CD4-positive, alpha-beta T cell (primary cell): ENCODE measurements around the gene CDK3. TPM values are rescaled to one million over a fixed set of nuclear protein-coding genes. Genes with fewer than 3 reads are reported as not detected.

Source experiments
- ATAC-seq: fragments of 200-7000 bp; cut with Tn5 transposase; one replicate; pipeline ENCODE4 v1.10.0; 2022; ENCODE audit warnings: mild to moderate bottlenecking; ENCODE audit not compliant: poor library complexity
- CTCF ChIA-PET: fragments of 350-600 bp; sonication (Branson Sonifier 250); formaldehyde crosslinking; loops from one replicate; lab custom pipeline; 2021; ENCODE audit warnings: antibody characterized with exemption, inconsistent platforms; lab: Charles Lee
- POLR2A ChIA-PET: fragments of 350-600 bp; sonication (Branson Sonifier 250); formaldehyde crosslinking; loops from one replicate; lab custom pipeline; 2021; ENCODE audit warnings: antibody characterized with exemption, inconsistent platforms; lab: Charles Lee
- DNase-seq, 14 experiments: peaks; one replicate each; pipeline ENCODE4 v3.0.0-alpha.2; 2013 to 2020; ENCODE audit warnings: mixed read lengths in 2 of 14
- H3K27ac ChIP-seq, 2 donors: one replicate each; pipeline versions ENCODE4 v1.5.1 to v1.7.0; 2013; ENCODE audit warnings: low read length in 2 of 2, low read depth in 1 of 2, mild to moderate bottlenecking in 1 of 2
- H3K27me3 ChIP-seq, 2 experiments: 1 replicate in 1 of 2; 2 replicates in 1 of 2; pipeline versions ENCODE4 v1.6.1 to v1.7.0; 2013; ENCODE audit warnings: low read length in 2 of 2, control low read depth in 1 of 2, mild to moderate bottlenecking in 1 of 2, moderate library complexity in 1 of 2; ENCODE audit not compliant: insufficient read depth in 2 of 2, control insufficient read depth in 1 of 2
- H3K36me3 ChIP-seq: one replicate; pipeline ENCODE4 v1.6.1; 2013; ENCODE audit warnings: low read length, control low read depth; ENCODE audit not compliant: insufficient read depth
- H3K4me1 ChIP-seq: one replicate; pipeline ENCODE4 v1.6.1; 2013; ENCODE audit warnings: low read length, control low read depth; ENCODE audit not compliant: insufficient read depth
- H3K4me3 ChIP-seq: one replicate; pipeline ENCODE4 v1.5.1; 2013; ENCODE audit warnings: mild to moderate bottlenecking, low read length, moderate library complexity
- H3K9me3 ChIP-seq, 2 experiments: 1 replicate in 1 of 2; 2 replicates in 1 of 2; pipeline versions ENCODE4 v1.6.1 to v1.7.0; 2013; ENCODE audit warnings: low read length in 2 of 2, mild to moderate bottlenecking in 2 of 2, control low read depth in 1 of 2, moderate library complexity in 1 of 2; ENCODE audit not compliant: control insufficient read depth in 1 of 2, insufficient read depth in 1 of 2
- H3K27ac Mint-ChIP-seq: one replicate; pipeline ENCODE4 v1.8.0; 2020; ENCODE audit warnings: mixed read lengths
- H3K27me3 Mint-ChIP-seq: one replicate; pipeline ENCODE4 v1.8.0; 2021; ENCODE audit warnings: mixed read lengths
- H3K36me3 Mint-ChIP-seq: one replicate; pipeline ENCODE4 v1.8.0; 2021; ENCODE audit warnings: low read depth, mixed read lengths
- H3K4me1 Mint-ChIP-seq: one replicate; pipeline ENCODE4 v1.8.0; 2021; ENCODE audit warnings: low read depth, mixed read lengths
- H3K4me3 Mint-ChIP-seq: one replicate; pipeline ENCODE4 v1.8.0; 2020; ENCODE audit warnings: mild to moderate bottlenecking, mixed read lengths
- H3K9me3 Mint-ChIP-seq: one replicate; pipeline ENCODE4 v1.8.0; 2020; ENCODE audit warnings: mixed read lengths
- intact Hi-C, 2 experiments: fragments of 100-400 bp; cut with DNase I in 1 of 2; cut with micrococcal nuclease in 1 of 2; formaldehyde crosslinking; loops; one replicate each; pipeline versions ENCODE4 v1.15.1 to v1.9.0; 2023 to 2025; cut with DNase I, micrococcal nuclease
- total RNA-seq, 174 experiments: library from RNA in 2 of 174; stranded (reverse) in 2 of 174; gene quantifications; one replicate each; pipeline ENCODE4 v1.2.3 and lab custom pipeline; 2021 to 2026
- TF ChIP-seq, protein P1 (sequence below): fragments of 200-600 bp; IDR thresholded peaks from one replicate; pipeline ENCODE4 v1.8.0; 2022; ENCODE audit warnings: antibody characterized with exemption, mild to moderate bottlenecking

Gene CDK3
- total RNA-seq, 2 experiments from 2014 or later, result 3.9 to 4.9 TPM

DNA sequence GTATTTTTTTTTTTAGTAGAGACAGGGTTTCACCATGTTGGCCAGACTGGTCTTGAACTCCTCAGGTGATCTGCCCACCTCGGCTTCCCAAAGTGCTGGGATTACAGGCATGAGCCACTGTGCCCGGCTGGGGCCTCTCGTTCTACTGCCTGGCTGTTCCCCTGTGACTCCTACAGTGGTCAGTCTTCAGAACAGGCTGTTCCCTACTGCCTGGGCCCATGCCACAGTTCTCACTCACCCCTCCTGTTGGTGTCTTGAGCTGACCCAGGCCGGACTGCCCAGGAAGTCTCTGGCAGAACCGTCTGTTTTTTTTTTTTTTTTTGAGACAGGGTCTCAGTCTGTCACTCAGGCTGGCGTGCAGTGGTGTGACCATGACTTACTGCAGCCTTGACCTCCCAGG, 3.3 kb downstream of the CDK3 start:
- CTCF ChIA-PET, result interaction anchor here (1.5 to 2.9 kb wide), 2 partner anchors 10 to 98 kb away, joined by 6 to 13 read pairs; no protein-coding TSS in a partner anchor

DNA sequence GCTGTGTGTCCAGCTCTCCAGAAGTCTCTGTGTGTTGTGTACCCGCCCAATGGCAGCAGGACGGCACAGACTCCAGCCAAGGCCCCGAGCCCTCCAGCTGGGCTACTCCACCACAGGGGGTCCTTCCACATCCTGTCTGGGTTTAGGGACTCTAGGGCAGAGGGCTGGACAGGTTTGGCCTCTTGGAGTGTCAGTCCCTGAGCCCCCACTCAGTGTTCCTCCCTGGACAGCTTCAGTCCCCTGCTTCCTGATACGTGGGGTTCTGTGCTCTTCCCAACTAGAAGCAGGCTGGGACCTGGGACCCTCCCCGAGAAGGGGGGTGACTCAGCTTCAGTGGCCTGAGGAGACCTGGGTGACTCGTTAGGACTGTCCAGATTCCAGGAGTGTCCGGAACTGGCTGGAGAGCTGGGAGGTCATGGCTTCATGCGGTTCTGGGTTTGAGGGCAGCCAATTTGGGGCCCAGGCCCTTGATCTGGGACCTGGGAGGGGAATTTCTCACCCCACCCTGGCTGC, 4.2 kb downstream of the CDK3 start:
- no peaks in the 10 kb centered on the region for H3K9me3 ChIP-seq
- ChIA-PET POLR2A (interaction anchor here (0.9 kb wide), 1 partner anchor 100 kb away, joined by 4 read pairs; no protein-coding TSS in a partner anchor), CTCF (interaction anchor here (0.7 to 2.9 kb wide), 6 partner anchors 8 to 99 kb away, joined by 3 to 13 read pairs (median 4); partner anchors contain the start of gene EXOC7)
- H3K4me1 ChIP-seq, result no peaks in the 10 kb centered on the region
- Mint-ChIP-seq H3K4me1 (no peaks in the 10 kb centered on the region), H3K36me3 (peaks cover 4% of the 10 kb centered on the region), H3K27me3 (no peaks in the 10 kb centered on the region), H3K4me3 (no peak overlapping the region), H3K9me3 (no peaks in the 10 kb centered on the region), H3K27ac (no peak overlapping the region)
- no peak overlapping the region for H3K27ac ChIP-seq
- peaks cover 8% of the 10 kb centered on the region for H3K36me3 ChIP-seq
- no peak for ATAC-seq
- intact Hi-C loops, result loop anchor here (1.0 to 5.0 kb wide), 2 partner anchors 100 to 243 kb away; no protein-coding TSS in a partner anchor
- no peak overlapping the region for H3K4me3 ChIP-seq
- DNase-seq, result peak in 1 of 14 experiments; percentile 17
- TF ChIP-seq, protein P1, sequence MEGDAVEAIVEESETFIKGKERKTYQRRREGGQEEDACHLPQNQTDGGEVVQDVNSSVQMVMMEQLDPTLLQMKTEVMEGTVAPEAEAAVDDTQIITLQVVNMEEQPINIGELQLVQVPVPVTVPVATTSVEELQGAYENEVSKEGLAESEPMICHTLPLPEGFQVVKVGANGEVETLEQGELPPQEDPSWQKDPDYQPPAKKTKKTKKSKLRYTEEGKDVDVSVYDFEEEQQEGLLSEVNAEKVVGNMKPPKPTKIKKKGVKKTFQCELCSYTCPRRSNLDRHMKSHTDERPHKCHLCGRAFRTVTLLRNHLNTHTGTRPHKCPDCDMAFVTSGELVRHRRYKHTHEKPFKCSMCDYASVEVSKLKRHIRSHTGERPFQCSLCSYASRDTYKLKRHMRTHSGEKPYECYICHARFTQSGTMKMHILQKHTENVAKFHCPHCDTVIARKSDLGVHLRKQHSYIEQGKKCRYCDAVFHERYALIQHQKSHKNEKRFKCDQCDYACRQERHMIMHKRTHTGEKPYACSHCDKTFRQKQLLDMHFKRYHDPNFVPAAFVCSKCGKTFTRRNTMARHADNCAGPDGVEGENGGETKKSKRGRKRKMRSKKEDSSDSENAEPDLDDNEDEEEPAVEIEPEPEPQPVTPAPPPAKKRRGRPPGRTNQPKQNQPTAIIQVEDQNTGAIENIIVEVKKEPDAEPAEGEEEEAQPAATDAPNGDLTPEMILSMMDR, result no peak
- no peaks in the 10 kb centered on the region for H3K27me3 ChIP-seq

More for the DNA sequence above, 3.3 kb downstream of the CDK3 start:
- Histone ChIP-seq H3K27me3 (no peaks in the 10 kb centered on the region), H3K9me3 (no peaks in the 10 kb centered on the region), H3K27ac (no peak overlapping the region), H3K4me1 (no peaks in the 10 kb centered on the region), H3K4me3 (no peak overlapping the region), H3K36me3 (peaks cover 8% of the 10 kb centered on the region)
- peaks cover 4% of the 10 kb centered on the region for H3K36me3 Mint-ChIP-seq
- intact Hi-C loops, result no loop called here
- no peaks in the 10 kb centered on the region for H3K4me1 Mint-ChIP-seq
- ATAC-seq (no peak), DNase-seq (peak in 1 of 14 experiments; percentile 8)
- no peaks in the 10 kb centered on the region for H3K9me3 Mint-ChIP-seq
- TF ChIP-seq, protein P1, result no peak
- POLR2A ChIA-PET, result no interaction called here
- H3K4me3 Mint-ChIP-seq, result no peak overlapping the region
- H3K27me3 Mint-ChIP-seq, result no peaks in the 10 kb centered on the region
- no peak overlapping the region for H3K27ac Mint-ChIP-seq

DNA sequence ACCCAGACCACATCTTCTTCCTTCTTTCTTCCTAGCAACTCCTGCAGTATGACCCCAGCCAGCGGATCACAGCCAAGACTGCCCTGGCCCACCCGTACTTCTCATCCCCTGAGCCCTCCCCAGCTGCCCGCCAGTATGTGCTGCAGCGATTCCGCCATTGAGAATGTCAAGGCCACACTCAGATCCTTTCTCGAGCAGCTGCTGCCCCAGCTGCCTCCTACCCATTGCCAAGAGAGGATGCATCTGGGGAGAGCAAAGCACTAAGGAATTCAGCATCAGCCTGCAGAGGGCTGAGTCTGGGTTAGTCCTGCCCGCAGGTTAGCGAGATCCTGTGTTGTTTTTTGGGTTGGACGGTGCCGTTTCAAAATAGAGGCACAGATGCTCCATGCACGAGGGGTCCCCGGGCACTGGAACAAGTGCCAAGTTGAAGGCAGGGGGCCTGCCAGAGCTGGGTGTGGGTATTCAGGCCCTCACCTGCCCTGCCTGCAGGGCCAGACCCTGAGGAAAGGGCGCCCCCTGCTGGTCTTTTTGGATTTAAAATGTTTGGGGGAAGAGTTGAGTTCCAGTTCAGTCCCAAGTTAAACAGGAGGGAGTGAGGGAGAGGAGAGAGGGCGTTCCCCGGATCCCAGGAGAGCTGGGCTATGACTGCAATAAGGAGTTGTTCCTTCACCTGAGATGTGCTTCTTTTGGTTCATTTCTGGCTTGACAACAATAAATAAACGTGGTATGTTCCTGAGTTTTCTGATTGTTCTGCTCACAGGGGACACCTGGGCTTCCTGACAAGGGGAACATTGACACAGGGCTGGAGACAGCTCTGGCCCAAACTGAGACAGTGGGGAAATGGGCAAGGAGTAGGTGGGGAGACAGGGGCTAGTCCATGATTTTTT, 4.9 kb downstream of the CDK3 start:
- H3K9me3 Mint-ChIP-seq, result no peaks in the 10 kb centered on the region
- DNase-seq, result peak; percentile 63 to 90 (median 78)
- POLR2A ChIA-PET, result interaction anchor here (0.9 kb wide), 1 partner anchor 100 kb away, joined by 4 read pairs; no protein-coding TSS in a partner anchor
- no peaks in the 10 kb centered on the region for H3K4me1 Mint-ChIP-seq
- H3K4me3 Mint-ChIP-seq, result no peak overlapping the region
- Histone ChIP-seq H3K9me3 (no peaks in the 10 kb centered on the region), H3K4me1 (no peaks in the 10 kb centered on the region), H3K27me3 (no peaks in the 10 kb centered on the region), H3K27ac (no peak overlapping the region), H3K36me3 (peaks cover 6% of the 10 kb centered on the region), H3K4me3 (no peak overlapping the region)
- TF ChIP-seq, protein P1, result peak; percentile 77
- peaks cover 4% of the 10 kb centered on the region for H3K36me3 Mint-ChIP-seq
- intact Hi-C loops, result loop anchor here (1.0 to 5.0 kb wide), 2 partner anchors 100 to 243 kb away; no protein-coding TSS in a partner anchor
- H3K27me3 Mint-ChIP-seq, result no peaks in the 10 kb centered on the region
- no peak overlapping the region for H3K27ac Mint-ChIP-seq
- ATAC-seq, result peak; percentile 55
- CTCF ChIA-PET, result interaction anchor here (0.6 to 2.9 kb wide), 8 partner anchors 8 to 100 kb away, joined by 3 to 13 read pairs (median 4); partner anchors contain the start of gene EXOC7
